SK-N-MC (cell line): ENCODE measurements around the gene ROBO2.

Source experiments
- DNase-seq: peaks from one replicate; pipeline ENCODE4 v3.0.0-alpha.2; 2011; ENCODE audit warnings: low read depth, low spot score
- H3K27ac ChIP-seq: fragments of 200-600 bp; sonication (generic); 2 replicates; pipeline ENCODE4 v1.5.1; 2016; ENCODE audit warnings: mixed run types
- H3K36me3 ChIP-seq: fragments of 200-600 bp; sonication (generic); 2 replicates; pipeline ENCODE4 v1.6.1; 2017; ENCODE audit warnings: antibody characterized with exemption, low read length, mixed read lengths; ENCODE audit not compliant: insufficient read depth
- H3K4me3 ChIP-seq: fragments of 200-600 bp; sonication (generic); 2 replicates; pipeline ENCODE4 v1.5.1; 2016
- H3K9ac ChIP-seq: fragments of 200-600 bp; sonication (generic); 2 replicates; pipeline ENCODE4 v1.8.0; 2017; ENCODE audit warnings: mixed run types, mixed read lengths; ENCODE audit not compliant: insufficient read length
- H3K9me3 ChIP-seq: fragments of 200-600 bp; sonication (generic); 2 replicates; pipeline ENCODE4 v1.6.1; 2017; ENCODE audit warnings: low read depth, mild to moderate bottlenecking, antibody characterized with exemption, low read length, moderate library complexity, mixed read lengths
- EZH2 ChIP-seq: fragments of 200-600 bp; sonication (generic); IDR thresholded peaks from one replicate; pipeline ENCODE4 v1.6.1; 2017; ENCODE audit warnings: antibody characterized with exemption
- FOXP2 ChIP-seq: optimal IDR thresholded peaks from 2 replicates; pipeline ENCODE3; 2011; ENCODE audit warnings: mild to moderate bottlenecking, moderate library complexity; ENCODE audit not compliant: insufficient read depth; ENCODE audit errors: extremely low read length, control extremely low read depth
- POLR2AphosphoS5 ChIP-seq: IDR thresholded peaks from 2 replicates; pipeline ENCODE4 v1.6.1; 2012; ENCODE audit warnings: mild to moderate bottlenecking, low read depth, low read length, borderline replicate concordance

ROBO2 gene

GRCh38 chr3:77171026-77171425 is 131.1 kb downstream of the ROBO2 start:
- no peak for TF ChIP-seq FOXP2
- TF ChIP-seq EZH2, result no peak
- no peak for TF ChIP-seq POLR2AphosphoS5
- H3K9me3 ChIP-seq, result no peaks in the 10 kb centered on the region
- H3K36me3 ChIP-seq, result no peaks in the 10 kb centered on the region
- DNase-seq, result no peak
- no peak overlapping the region for H3K27ac ChIP-seq
- H3K9ac ChIP-seq, result no peak overlapping the region
- no peak overlapping the region for H3K4me3 ChIP-seq

DNA sequence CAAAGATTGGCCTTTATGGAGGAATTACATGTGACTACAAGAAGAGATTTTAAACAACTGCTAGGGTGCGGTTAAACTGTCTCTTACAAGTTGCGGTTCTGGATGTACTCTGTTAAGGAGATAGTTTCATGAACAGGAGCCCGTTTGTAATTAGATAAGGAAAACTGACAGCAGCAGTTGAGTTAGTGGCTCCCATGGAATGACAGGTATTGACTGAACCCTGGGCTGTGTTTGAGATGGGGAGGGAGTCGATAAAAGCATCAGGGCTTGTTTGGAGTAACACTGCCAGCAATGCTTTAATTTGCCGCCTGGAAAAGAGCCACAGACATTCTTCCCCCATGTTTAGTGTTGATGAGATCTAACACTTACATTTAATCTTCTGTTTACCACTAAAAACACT is 139.9 kb downstream of the ROBO2 start:
- H3K9me3 ChIP-seq, result no peaks in the 10 kb centered on the region
- TF ChIP-seq FOXP2 (no peak), EZH2 (no peak), POLR2AphosphoS5 (no peak)
- no peaks in the 10 kb centered on the region for H3K36me3 ChIP-seq
- no peak overlapping the region for H3K9ac ChIP-seq
- DNase-seq, result no peak
- no peak overlapping the region for H3K4me3 ChIP-seq
- H3K27ac ChIP-seq, result no peak overlapping the region

DNA sequence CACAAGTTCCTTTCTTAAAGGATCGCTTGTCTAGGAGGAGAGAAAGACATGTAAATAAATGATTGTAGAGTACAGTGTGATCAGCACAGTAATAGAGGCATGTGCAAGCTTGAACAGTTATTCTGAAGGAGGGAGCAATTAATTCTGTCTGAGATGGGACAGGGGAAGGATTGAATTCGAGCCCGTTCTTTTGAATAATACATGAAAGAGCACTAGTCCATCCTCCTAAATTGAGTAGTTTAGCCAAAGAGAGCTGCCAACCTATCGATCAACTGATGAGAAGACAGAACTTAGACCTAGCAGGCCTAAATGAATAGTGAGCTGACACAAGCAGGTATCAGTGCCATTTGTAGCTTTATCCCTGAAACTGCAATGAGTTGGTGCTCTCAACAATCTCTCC is 142.4 kb downstream of the ROBO2 start:
- DNase-seq, result no peak
- TF ChIP-seq EZH2 (no peak), POLR2AphosphoS5 (no peak), FOXP2 (no peak)
- no peak overlapping the region for H3K27ac ChIP-seq
- H3K9ac ChIP-seq, result no peak overlapping the region
- H3K36me3 ChIP-seq, result no peaks in the 10 kb centered on the region
- no peaks in the 10 kb centered on the region for H3K9me3 ChIP-seq
- H3K4me3 ChIP-seq, result no peak overlapping the region

- H3K36me3 ChIP-seq, result no peaks in the 10 kb centered on the region
- no peak overlapping the region for H3K9ac ChIP-seq
- DNase-seq, result no peak
- H3K4me3 ChIP-seq, result no peak overlapping the region
- no peak overlapping the region for H3K27ac ChIP-seq
- TF ChIP-seq EZH2 (no peak), FOXP2 (no peak), POLR2AphosphoS5 (no peak)
- H3K9me3 ChIP-seq, result no peaks in the 10 kb centered on the region
Measured at GRCh38 chr3:77186319-77186718, 146.4 kb downstream of the ROBO2 start.

GRCh38 chr3:77186728-77187127 is 146.8 kb downstream of the ROBO2 start:
- DNase-seq, result no peak
- TF ChIP-seq EZH2 (no peak), POLR2AphosphoS5 (no peak), FOXP2 (no peak)
- H3K9me3 ChIP-seq, result no peaks in the 10 kb centered on the region
- no peak overlapping the region for H3K4me3 ChIP-seq
- H3K9ac ChIP-seq, result no peak overlapping the region
- H3K27ac ChIP-seq, result no peak overlapping the region
- H3K36me3 ChIP-seq, result no peaks in the 10 kb centered on the region

DNA sequence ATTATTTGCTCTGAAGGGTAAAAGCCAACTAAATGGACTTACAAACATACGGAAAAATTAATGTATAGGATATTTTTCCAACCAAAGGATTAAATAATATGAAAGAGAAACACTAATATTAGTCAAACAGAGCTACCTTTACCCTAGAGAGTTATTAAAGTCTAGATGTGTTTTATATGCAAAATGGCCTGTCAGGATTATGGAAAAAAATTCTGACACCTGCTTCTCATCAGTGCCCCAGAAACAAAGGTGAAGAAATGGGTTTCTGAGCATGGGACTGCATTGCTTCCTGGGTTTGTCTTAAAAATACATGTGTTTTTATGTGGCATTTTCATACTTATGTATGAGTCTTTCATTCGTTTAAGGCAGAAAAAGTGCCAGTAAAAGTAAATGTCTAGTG is 148.3 kb downstream of the ROBO2 start:
- DNase-seq, result no peak
- H3K9ac ChIP-seq, result no peak overlapping the region
- no peaks in the 10 kb centered on the region for H3K9me3 ChIP-seq
- H3K36me3 ChIP-seq, result no peaks in the 10 kb centered on the region
- no peak overlapping the region for H3K4me3 ChIP-seq
- no peak overlapping the region for H3K27ac ChIP-seq
- TF ChIP-seq EZH2 (no peak), POLR2AphosphoS5 (no peak), FOXP2 (no peak)

- TF ChIP-seq POLR2AphosphoS5, result no peak
- no peak for TF ChIP-seq EZH2
- no peak for TF ChIP-seq FOXP2
- Histone ChIP-seq H3K36me3 (no peaks in the 10 kb centered on the region), H3K9me3 (no peaks in the 10 kb centered on the region), H3K4me3 (no peak overlapping the region), H3K27ac (no peak overlapping the region), H3K9ac (no peak overlapping the region)
- no peak for DNase-seq
Measured at GRCh38 chr3:77189258-77189657, 149.4 kb downstream of the ROBO2 start.

DNA sequence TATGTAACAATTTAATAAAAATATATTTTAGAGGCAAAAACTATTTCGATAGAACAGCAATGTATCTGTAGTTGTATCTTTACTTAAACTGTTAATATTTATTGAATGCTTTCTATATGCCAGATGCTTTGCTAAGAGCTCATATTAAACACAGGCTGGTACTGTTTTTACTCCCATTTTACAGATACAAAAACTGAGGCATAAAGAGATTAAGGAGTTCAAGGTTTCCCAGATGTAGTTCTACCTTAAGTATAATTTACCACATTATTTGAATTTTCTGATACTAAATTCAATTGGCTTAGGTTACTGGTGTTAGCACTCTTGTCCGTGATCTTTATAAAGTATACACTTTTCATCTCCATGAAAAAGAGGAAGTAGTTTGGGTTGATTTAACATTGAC is 149.8 kb downstream of the ROBO2 start:
- no peak for DNase-seq
- no peak overlapping the region for H3K27ac ChIP-seq
- H3K9me3 ChIP-seq, result no peaks in the 10 kb centered on the region
- TF ChIP-seq FOXP2 (no peak), EZH2 (no peak), POLR2AphosphoS5 (no peak)
- no peak overlapping the region for H3K4me3 ChIP-seq
- no peaks in the 10 kb centered on the region for H3K36me3 ChIP-seq
- no peak overlapping the region for H3K9ac ChIP-seq

- Histone ChIP-seq H3K4me3 (no peak overlapping the region), H3K9me3 (no peaks in the 10 kb centered on the region), H3K9ac (no peak overlapping the region), H3K27ac (peak overlapping the region; percentile 62), H3K36me3 (no peaks in the 10 kb centered on the region)
- TF ChIP-seq FOXP2, result no peak
- no peak for TF ChIP-seq POLR2AphosphoS5
- TF ChIP-seq EZH2, result no peak
- no peak for DNase-seq
Measured at GRCh38 chr3:77190374-77190773, 150.5 kb downstream of the ROBO2 start.
